GM12878 (cell line): ENCODE data around the gene ANHX. TPM values are rescaled to one million over a fixed set of nuclear protein-coding genes. Genes with fewer than 3 reads are reported as not detected.
"Not testable (repeated sequence)": the region's sequence is repeated elsewhere in the genome, so short reads cannot be mapped to it uniquely, and the experiment has no call there.

Experiments used
- ATAC-seq: fragments of 200-7000 bp; cut with Tn5 transposase; 3 replicates; pipeline ENCODE4 v1.9.1; 2020; ENCODE audit warnings: mild to moderate bottlenecking, moderate library complexity
- BruUV-seq: library from RNA; stranded (reverse); fragments of 400-500 nt; replicated peaks from 2 replicates; lab custom pipeline; 2021; lab: Mats Ljungman, UMichigan
- CTCF ChIA-PET: fragments of 300-600 bp; sonication (Branson Sonifier 250); formaldehyde crosslinking; extraction: SDS; loops from one replicate; lab custom pipeline; 2021; ENCODE audit warnings: inconsistent platforms; lab: Yijun Ruan, JAX
- POLR2A ChIA-PET: fragments of 350-600 bp; formaldehyde crosslinking; extraction: SDS; loops from one replicate; lab custom pipeline; 2021; ENCODE audit warnings: inconsistent platforms; lab: Charles Lee
- RAD21 ChIA-PET: fragments of 300-600 bp; sonication (Branson Sonifier 250); formaldehyde crosslinking; loops from one replicate; lab custom pipeline; 2023; ENCODE audit warnings: antibody characterized with exemption; ENCODE audit not compliant: unreplicated experiment; lab: Charles Lee
- SMC1A ChIA-PET: fragments of 300-600 bp; sonication (Branson Sonifier 250); formaldehyde crosslinking; loops from one replicate; lab custom pipeline; 2023; ENCODE audit not compliant: unreplicated experiment, uncharacterized antibody; lab: Charles Lee
- DNase-seq: peaks from one replicate; pipeline ENCODE4 v3.0.0-alpha.2; 2011; ENCODE audit warnings: low read depth, low spot score
- FAIRE-seq: peaks from 3 replicates; lab custom pipeline; 2011; peaks lifted over from hg19 to GRCh38; lab: Jason Lieb, UNC
- H2AFZ ChIP-seq: 2 replicates; pipeline ENCODE4 v1.6.0; 2011; ENCODE audit warnings: low read depth, low read length, control low read depth; ENCODE audit not compliant: control insufficient read depth
- H3K27ac ChIP-seq: 2 replicates; pipeline ENCODE4 v1.5.1; 2011; ENCODE audit warnings: control low read depth; ENCODE audit not compliant: control insufficient read depth, insufficient read depth
- H3K27me3 ChIP-seq, 2 experiments: replicated peaks in 1 of 2; 2 replicates each; pipeline versions ENCODE4 v1.6.0 to v1.6.1; 2011; ENCODE audit warnings: low read length in 1 of 2; ENCODE audit not compliant: control insufficient read depth in 2 of 2, insufficient read depth in 2 of 2
- H3K36me3 ChIP-seq, 2 experiments: 2 replicates each; pipeline ENCODE4 v1.5.1; 2011; ENCODE audit warnings: low read length in 1 of 2; ENCODE audit not compliant: control insufficient read depth in 2 of 2, insufficient read depth in 2 of 2
- H3K4me1 ChIP-seq: 2 replicates; pipeline ENCODE4 v1.6.1; 2011; ENCODE audit warnings: mild to moderate bottlenecking, low read length, moderate library complexity, mixed read lengths; ENCODE audit not compliant: control insufficient read depth, insufficient read depth
- H3K4me2 ChIP-seq: 2 replicates; pipeline ENCODE4 v1.6.0; 2011; ENCODE audit warnings: control low read depth; ENCODE audit not compliant: control insufficient read depth, insufficient read depth
- H3K4me3 ChIP-seq: fragments of 200-600 bp; sonication (generic); 2 replicates; pipeline ENCODE4 v1.5.1; 2016
- H3K79me2 ChIP-seq: 2 replicates; pipeline ENCODE4 v1.6.0; 2011; ENCODE audit warnings: low read length; ENCODE audit not compliant: control insufficient read depth, insufficient read depth
- H3K9ac ChIP-seq: 2 replicates; pipeline ENCODE4 v1.8.0; 2011; ENCODE audit warnings: low read length, control low read depth, mixed read lengths; ENCODE audit not compliant: control insufficient read depth, insufficient read depth
- H3K9me3 ChIP-seq: replicated peaks from 3 replicates; pipeline ENCODE4 v1.5.1; 2011; ENCODE audit warnings: mild to moderate bottlenecking, low read length; ENCODE audit not compliant: control insufficient read depth, insufficient read depth
- H4K20me1 ChIP-seq: 2 replicates; pipeline ENCODE4 v1.6.0; 2011; ENCODE audit not compliant: control insufficient read depth, insufficient read depth
- BHLHE40 ChIP-seq, 2 experiments: fragments of 450-650 bp in 1 of 2; IDR thresholded peaks; 2 replicates each; pipeline ENCODE4 v1.6.1; 2011 to 2017; ENCODE audit warnings: low read depth in 2 of 2, borderline replicate concordance in 1 of 2, improper control_type of control experiment in 1 of 2, low read length in 1 of 2, mild to moderate bottlenecking in 1 of 2
- HDGF ChIP-seq: fragments of 450-650 bp; IDR thresholded peaks from 2 replicates; pipeline ENCODE4 v1.6.1; 2016; ENCODE audit warnings: antibody characterized with exemption
- MXI1 ChIP-seq: fragments of 150-350 bp; IDR thresholded peaks from 2 replicates; pipeline ENCODE4 v1.6.1; 2011; ENCODE audit warnings: low read depth, mild to moderate bottlenecking, inconsistent platforms, low read length, improper control_type of control experiment
- NFYA ChIP-seq: IDR thresholded peaks from 2 replicates; pipeline ENCODE4 v1.6.1; 2011; ENCODE audit warnings: low read depth, mild to moderate bottlenecking, low read length, improper control_type of control experiment, borderline replicate concordance
- ZBTB11 ChIP-seq: fragments of 450-650 bp; formaldehyde crosslinking; IDR thresholded peaks from 2 replicates; pipeline ENCODE4 v1.5.0; 2022; ENCODE audit warnings: mild to moderate bottlenecking, missing genetic modification characterization
- WGBS: methylation state at CpG from one replicate; pipeline ENCODE4 v1.1.6; 2016; ENCODE audit warnings: low lambda C conversion rate; ENCODE audit not compliant: insufficient replicate concordance, insufficient coverage; ENCODE audit errors: missing lambda C conversion rate; 5-methylcytosine and 5-hydroxymethylcytosine counted together
- in situ Hi-C: fragments of 300-500 bp; cut with MboI; formaldehyde crosslinking; loops from 9 replicates; pipeline ENCODE4 v1.14.3; 2018; ENCODE audit warnings: mixed read lengths
- intact Hi-C: fragments of 100-400 bp; cut with micrococcal nuclease; formaldehyde crosslinking; loops from one replicate; pipeline ENCODE4 v1.14.2; 2022; ENCODE audit not compliant: unreplicated experiment
- polyA plus RNA-seq, 11 experiments: library from polyadenylated mRNA; depleted of rRNA in 4 of 11; unstranded in 6 of 11; stranded (reverse) in 5 of 11; fragments of >200 nt; fragmentation: Nextera tagmentation in 4 of 11; fragmentation: Illumina TruSeq in 1 of 11; extraction: Ambion mirVana in 4 of 11; extraction: Trizol in 1 of 11; gene quantifications; 1 replicate in 1 of 11; 2 replicates in 10 of 11; pipeline versions ENCODE4 v1.2.1 to v1.2.3, GENCODE V29; 2011 to 2016; ENCODE audit warnings: inconsistent platforms in 2 of 11, missing spikeins in 2 of 11, low read depth in 1 of 11
- total RNA-seq, 4 experiments: library from RNA; depleted of rRNA in 3 of 4; stranded (reverse); fragments of >200 nt in 3 of 4; fragmentation: Illumina TruSeq in 1 of 4; extraction: Trizol in 1 of 4; gene quantifications; 2 replicates each; pipeline versions ENCODE4 v1.2.1 to v1.2.3, GENCODE V29; 2013 to 2021
- TF ChIP-seq, protein P1 (sequence below): fragments of 450-650 bp; IDR thresholded peaks from 2 replicates; pipeline ENCODE4 v1.6.1; 2014; ENCODE audit warnings: mild to moderate bottlenecking
- TF ChIP-seq, protein P2 (sequence below): fragments of 450-650 bp; IDR thresholded peaks from 2 replicates; pipeline ENCODE4 v1.6.1; 2017; ENCODE audit warnings: mild to moderate bottlenecking

ANHX gene
- total and polyA plus RNA-seq, 10 of the 15 experiments (the other 5 are each of a cell fraction or from before 2014, with no cell fraction given) = not detected

DNA sequence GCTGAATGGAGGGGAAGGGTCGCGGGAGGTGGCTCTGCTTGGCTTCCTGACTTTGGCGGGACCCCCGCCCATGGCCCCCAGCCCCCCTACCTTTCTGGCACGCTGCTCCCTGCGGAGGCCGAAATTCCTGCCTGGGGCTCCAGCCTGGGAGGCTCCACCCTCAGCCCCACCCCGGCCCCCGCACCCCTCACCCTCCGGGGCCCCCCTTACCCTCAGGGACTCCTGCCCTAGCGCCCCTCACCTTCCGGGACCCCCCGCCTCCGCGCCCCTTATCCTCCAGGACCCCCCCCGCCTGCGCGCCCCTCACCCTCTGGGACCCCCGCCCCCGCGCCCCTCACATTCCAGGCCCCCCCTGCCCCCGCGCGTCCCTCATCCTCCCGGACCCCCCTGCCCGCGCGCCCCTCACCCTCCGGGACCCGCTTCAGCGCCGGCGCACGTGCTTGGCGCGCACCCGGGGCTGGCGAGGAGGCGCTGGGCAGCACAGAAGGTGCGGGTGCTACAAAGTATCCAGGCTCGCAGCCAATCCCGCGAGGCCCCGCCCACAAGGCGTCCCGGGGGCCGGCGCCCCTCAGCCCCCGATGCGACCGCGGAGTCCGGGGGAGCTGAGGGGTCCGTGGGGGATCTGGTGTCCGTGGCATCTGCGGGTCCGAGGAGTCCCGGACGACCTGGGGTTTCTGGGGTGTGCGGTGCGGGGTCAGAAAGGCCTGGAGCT is at the start of gene ANHX (continued):
- no peak for TF ChIP-seq MXI1
- no peak for TF ChIP-seq HDGF

GRCh38 chr12:133264668-133265067 is 29.0 kb upstream of the ANHX start:
- RAD21 ChIA-PET, H3K9ac ChIP-seq, BruUV-seq, ATAC-seq, DNase-seq, H4K20me1 ChIP-seq, intact Hi-C loops, H3K79me2 ChIP-seq, H3K9me3 ChIP-seq, FAIRE-seq, H3K4me1 ChIP-seq, H3K36me3 ChIP-seq, H2AFZ ChIP-seq, H3K27ac ChIP-seq, H3K4me2 ChIP-seq, in situ Hi-C loops, H3K27me3 ChIP-seq, H3K4me3 ChIP-seq, CTCF ChIA-PET, POLR2A ChIA-PET, SMC1A ChIA-PET: not testable (repeated sequence)
- WGBS = 95% methylated on average over 11 of the region's 11 CpGs

DNA sequence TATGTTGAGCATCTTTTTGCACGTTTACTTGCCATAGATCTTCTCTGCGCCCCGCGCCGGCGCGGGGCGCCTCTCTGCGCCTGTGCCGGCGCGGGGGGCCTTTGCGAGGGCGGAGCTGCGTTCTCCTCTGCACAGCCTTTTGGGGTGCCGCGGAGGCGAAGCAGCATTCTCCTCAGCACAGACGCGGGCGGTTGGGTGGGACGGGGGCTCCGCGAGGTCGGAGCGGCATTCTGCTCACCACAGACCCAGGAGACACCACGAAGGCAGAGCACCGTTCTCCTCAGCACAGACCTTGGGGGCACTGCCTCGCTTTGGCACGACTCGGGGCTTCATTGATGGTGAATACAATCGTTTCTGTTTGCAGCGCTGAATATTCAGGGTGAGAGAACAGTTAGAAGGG is 28.5 kb upstream of the ANHX start:
- FAIRE-seq = no peak
- BruUV-seq = no TSS peak

More for the DNA sequence above, 28.5 kb upstream of the ANHX start:
- no peak overlapping the region for H3K4me3 ChIP-seq
- H3K27ac ChIP-seq = no peak overlapping the region
- H3K36me3 ChIP-seq = no peaks in the 10 kb centered on the region
- in situ Hi-C loops = no loop called here
- no peak overlapping the region for H3K9ac ChIP-seq
- no peaks in the 10 kb centered on the region for H4K20me1 ChIP-seq
- H2AFZ ChIP-seq = no peak overlapping the region
- DNase-seq = no peak
- H3K79me2 ChIP-seq = no peaks in the 10 kb centered on the region
- no peaks in the 10 kb centered on the region for H3K27me3 ChIP-seq
- SMC1A ChIA-PET = no interaction called here
- ATAC-seq = no peak
- CTCF ChIA-PET = no interaction called here
- H3K9me3 ChIP-seq = no peaks in the 10 kb centered on the region
- POLR2A ChIA-PET = no interaction called here
- no peak for TF ChIP-seq BHLHE40 (IDR thresholded peaks at IDR 0.05; ENCODE audit: borderline replicate concordance in 1 of 2, low read depth in 2 of 2, low read length in 1 of 2)
- TF ChIP-seq, protein P1, sequence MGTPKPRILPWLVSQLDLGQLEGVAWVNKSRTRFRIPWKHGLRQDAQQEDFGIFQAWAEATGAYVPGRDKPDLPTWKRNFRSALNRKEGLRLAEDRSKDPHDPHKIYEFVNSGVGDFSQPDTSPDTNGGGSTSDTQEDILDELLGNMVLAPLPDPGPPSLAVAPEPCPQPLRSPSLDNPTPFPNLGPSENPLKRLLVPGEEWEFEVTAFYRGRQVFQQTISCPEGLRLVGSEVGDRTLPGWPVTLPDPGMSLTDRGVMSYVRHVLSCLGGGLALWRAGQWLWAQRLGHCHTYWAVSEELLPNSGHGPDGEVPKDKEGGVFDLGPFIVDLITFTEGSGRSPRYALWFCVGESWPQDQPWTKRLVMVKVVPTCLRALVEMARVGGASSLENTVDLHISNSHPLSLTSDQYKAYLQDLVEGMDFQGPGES = no peak
- TF ChIP-seq NFYA = no peak
- TF ChIP-seq ZBTB11 (CRISPR knock-in tag) = no peak
- TF ChIP-seq, protein P2, sequence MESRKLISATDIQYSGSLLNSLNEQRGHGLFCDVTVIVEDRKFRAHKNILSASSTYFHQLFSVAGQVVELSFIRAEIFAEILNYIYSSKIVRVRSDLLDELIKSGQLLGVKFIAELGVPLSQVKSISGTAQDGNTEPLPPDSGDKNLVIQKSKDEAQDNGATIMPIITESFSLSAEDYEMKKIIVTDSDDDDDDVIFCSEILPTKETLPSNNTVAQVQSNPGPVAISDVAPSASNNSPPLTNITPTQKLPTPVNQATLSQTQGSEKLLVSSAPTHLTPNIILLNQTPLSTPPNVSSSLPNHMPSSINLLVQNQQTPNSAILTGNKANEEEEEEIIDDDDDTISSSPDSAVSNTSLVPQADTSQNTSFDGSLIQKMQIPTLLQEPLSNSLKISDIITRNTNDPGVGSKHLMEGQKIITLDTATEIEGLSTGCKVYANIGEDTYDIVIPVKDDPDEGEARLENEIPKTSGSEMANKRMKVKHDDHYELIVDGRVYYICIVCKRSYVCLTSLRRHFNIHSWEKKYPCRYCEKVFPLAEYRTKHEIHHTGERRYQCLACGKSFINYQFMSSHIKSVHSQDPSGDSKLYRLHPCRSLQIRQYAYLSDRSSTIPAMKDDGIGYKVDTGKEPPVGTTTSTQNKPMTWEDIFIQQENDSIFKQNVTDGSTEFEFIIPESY = no peak
- TF ChIP-seq, all 136 proteins: peak for 0
- RAD21 ChIA-PET = no interaction called here
- no peaks in the 10 kb centered on the region for H3K4me1 ChIP-seq
- no peak overlapping the region for H3K4me2 ChIP-seq
- WGBS = 86% methylated on average over 33 of the region's 33 CpGs
- intact Hi-C loops = no loop called here
